ENCODE data around the gene SYT2.

SYT2 gene

GRCh38 chr1:202684716-202685115 lies 25.5 kb downstream of the SYT2 start:
- FAIRE-seq, result no peak
- DNase-seq (ENCODE audit: insufficient read length, low spot score), result no peak
- TF ChIP-seq TAF1 (IDR thresholded peaks at IDR 0.05; ENCODE audit: low read depth, low read length), result no peak
- TF ChIP-seq POLR2A (IDR thresholded peaks at IDR 0.05; ENCODE audit: low read depth, low read length), result no peak
- TF ChIP-seq PAX5 (IDR thresholded peaks at IDR 0.05; ENCODE audit: insufficient read depth, low read length, severe bottlenecking), result no peak
- TF ChIP-seq SPI1 (IDR thresholded peaks at IDR 0.05; ENCODE audit: low read depth, low read length), result no peak

- FAIRE-seq (no peak), DNase-seq (ENCODE audit: insufficient read length, low spot score) (no peak)
- TF ChIP-seq POLR2A (IDR thresholded peaks at IDR 0.05; ENCODE audit: low read depth, low read length) (no peak), TAF1 (IDR thresholded peaks at IDR 0.05; ENCODE audit: low read depth, low read length) (no peak), PAX5 (IDR thresholded peaks at IDR 0.05; ENCODE audit: insufficient read depth, low read length, severe bottlenecking) (no peak)
Observed at GRCh38 chr1:202683029-202683428, 27.2 kb downstream of the SYT2 start.

- FAIRE-seq (no peak), DNase-seq (ENCODE audit: insufficient read length, low spot score) (no peak)
- TF ChIP-seq SPI1 (IDR thresholded peaks at IDR 0.05; ENCODE audit: low read depth, low read length), result no peak
Observed at GRCh38 chr1:202682477-202682876, 27.8 kb downstream of the SYT2 start.

GRCh38 chr1:202681736-202682420 lies 28.4 kb downstream of the SYT2 start:
- no peak for DNase-seq (ENCODE audit: insufficient read length, low spot score)
- TF ChIP-seq POLR2A (IDR thresholded peaks at IDR 0.05; ENCODE audit: low read depth, low read length) (no peak), POLR2AphosphoS5 (IDR thresholded peaks at IDR 0.05; ENCODE audit: low read depth, low read length) (no peak), SPI1 (IDR thresholded peaks at IDR 0.05; ENCODE audit: low read depth, low read length) (no peak), TAF1 (IDR thresholded peaks at IDR 0.05; ENCODE audit: low read depth, low read length) (no peak), POU2F2 (IDR thresholded peaks at IDR 0.05; ENCODE audit: low read depth, low read length) (no peak), PAX5 (IDR thresholded peaks at IDR 0.05; ENCODE audit: insufficient read depth, low read length, severe bottlenecking) (no peak)
- FAIRE-seq, result no peak

GRCh38 chr1:202680586-202681352 lies 29.5 kb downstream of the SYT2 start:
- no peak for TF ChIP-seq POLR2AphosphoS5 (IDR thresholded peaks at IDR 0.05; ENCODE audit: low read depth, low read length)
- TF ChIP-seq TAF1 (IDR thresholded peaks at IDR 0.05; ENCODE audit: low read depth, low read length), result no peak
- no peak for TF ChIP-seq POLR2A (IDR thresholded peaks at IDR 0.05; ENCODE audit: low read depth, low read length)
- TF ChIP-seq PAX5 (IDR thresholded peaks at IDR 0.05; ENCODE audit: insufficient read depth, low read length, severe bottlenecking), result no peak
- TF ChIP-seq SPI1 (IDR thresholded peaks at IDR 0.05; ENCODE audit: low read depth, low read length), result no peak
- TF ChIP-seq POU2F2 (IDR thresholded peaks at IDR 0.05; ENCODE audit: low read depth, low read length), result no peak
- FAIRE-seq (no peak), DNase-seq (ENCODE audit: insufficient read length, low spot score) (no peak)

GRCh38 chr1:202679406-202680177 lies 30.7 kb downstream of the SYT2 start:
- no peak for DNase-seq (ENCODE audit: insufficient read length, low spot score)
- no peak for FAIRE-seq
- TF ChIP-seq POLR2AphosphoS5 (IDR thresholded peaks at IDR 0.05; ENCODE audit: low read depth, low read length), result no peak
- TF ChIP-seq PAX5 (IDR thresholded peaks at IDR 0.05; ENCODE audit: insufficient read depth, low read length, severe bottlenecking), result no peak
- no peak for TF ChIP-seq POU2F2 (IDR thresholded peaks at IDR 0.05; ENCODE audit: low read depth, low read length)
- no peak for TF ChIP-seq TAF1 (IDR thresholded peaks at IDR 0.05; ENCODE audit: low read depth, low read length)
- no peak for TF ChIP-seq POLR2A (IDR thresholded peaks at IDR 0.05; ENCODE audit: low read depth, low read length)
- no peak for TF ChIP-seq SPI1 (IDR thresholded peaks at IDR 0.05; ENCODE audit: low read depth, low read length)

GRCh38 chr1:202677433-202677832 lies 32.8 kb downstream of the SYT2 start:
- no peak for FAIRE-seq

GRCh38 chr1:202673531-202673930 lies 36.7 kb downstream of the SYT2 start:
- FAIRE-seq (no peak), DNase-seq (ENCODE audit: insufficient read length, low spot score) (no peak)
- TF ChIP-seq POU2F2 (IDR thresholded peaks at IDR 0.05; ENCODE audit: low read depth, low read length), result no peak
- no peak for TF ChIP-seq TAF1 (IDR thresholded peaks at IDR 0.05; ENCODE audit: low read depth, low read length)
- no peak for TF ChIP-seq SPI1 (IDR thresholded peaks at IDR 0.05; ENCODE audit: low read depth, low read length)
- TF ChIP-seq POLR2A (IDR thresholded peaks at IDR 0.05; ENCODE audit: low read depth, low read length), result no peak
- TF ChIP-seq PAX5 (IDR thresholded peaks at IDR 0.05; ENCODE audit: insufficient read depth, low read length, severe bottlenecking), result no peak
- no peak for TF ChIP-seq POLR2AphosphoS5 (IDR thresholded peaks at IDR 0.05; ENCODE audit: low read depth, low read length)

More at GRCh38 chr1:202677433-202677832, 32.8 kb downstream of the SYT2 start:
- no peak for DNase-seq (ENCODE audit: insufficient read length, low spot score)
- no peak for TF ChIP-seq POLR2AphosphoS5 (IDR thresholded peaks at IDR 0.05; ENCODE audit: low read depth, low read length)
- TF ChIP-seq SPI1 (IDR thresholded peaks at IDR 0.05; ENCODE audit: low read depth, low read length), result no peak
- no peak for TF ChIP-seq POLR2A (IDR thresholded peaks at IDR 0.05; ENCODE audit: low read depth, low read length)
- TF ChIP-seq TAF1 (IDR thresholded peaks at IDR 0.05; ENCODE audit: low read depth, low read length), result no peak
- TF ChIP-seq PAX5 (IDR thresholded peaks at IDR 0.05; ENCODE audit: insufficient read depth, low read length, severe bottlenecking), result no peak
- no peak for TF ChIP-seq POU2F2 (IDR thresholded peaks at IDR 0.05; ENCODE audit: low read depth, low read length)

- DNase-seq (ENCODE audit: insufficient read length, low spot score) (no peak), FAIRE-seq (no peak)
- TF ChIP-seq SPI1 (IDR thresholded peaks at IDR 0.05; ENCODE audit: low read depth, low read length) (no peak), POLR2A (IDR thresholded peaks at IDR 0.05; ENCODE audit: low read depth, low read length) (no peak), POLR2AphosphoS5 (IDR thresholded peaks at IDR 0.05; ENCODE audit: low read depth, low read length) (no peak), PAX5 (IDR thresholded peaks at IDR 0.05; ENCODE audit: insufficient read depth, low read length, severe bottlenecking) (no peak), POU2F2 (IDR thresholded peaks at IDR 0.05; ENCODE audit: low read depth, low read length) (no peak), TAF1 (IDR thresholded peaks at IDR 0.05; ENCODE audit: low read depth, low read length) (no peak)
Observed at GRCh38 chr1:202671399-202671798, 38.9 kb downstream of the SYT2 start.

Measured in GM12891 (cell line).